Mesothelial cell of epicardium (in vitro differentiated cells): ENCODE measurements around the gene RELL1. TPM values are rescaled to one million over a fixed set of nuclear protein-coding genes. Genes with fewer than 3 reads are reported as not detected.

Experiments used
- DNase-seq, 2 experiments: peaks; one replicate each; pipeline ENCODE4 v3.0.0; 2021; ENCODE audit warnings: low spot score in 2 of 2; ENCODE audit not compliant: unreplicated experiment in 2 of 2
- H3K27ac Mint-ChIP-seq: 2 replicates; pipeline ENCODE4 v1.8.0; 2021; ENCODE audit warnings: mixed read lengths
- H3K27me3 Mint-ChIP-seq: 2 replicates; pipeline ENCODE4 v1.8.0; 2021; ENCODE audit warnings: low read depth, mixed read lengths
- H3K36me3 Mint-ChIP-seq: 2 replicates; pipeline ENCODE4 v1.8.0; 2021; ENCODE audit warnings: mixed read lengths
- H3K4me1 Mint-ChIP-seq: 2 replicates; pipeline ENCODE4 v1.8.0; 2021; ENCODE audit warnings: mixed read lengths
- H3K4me3 Mint-ChIP-seq: 2 replicates; pipeline ENCODE4 v1.8.0; 2021; ENCODE audit warnings: mild to moderate bottlenecking, moderate library complexity, mixed read lengths
- H3K9me3 Mint-ChIP-seq: 2 replicates; pipeline ENCODE4 v1.8.0; 2021; ENCODE audit warnings: mixed read lengths
- CTCF ChIP-seq: fragments of 200-600 bp; sonication (generic); IDR thresholded peaks from one replicate; pipeline ENCODE4 v1.5.0; 2021; ENCODE audit warnings: antibody characterized with exemption; ENCODE audit not compliant: unreplicated experiment
- total RNA-seq: library from RNA; stranded (reverse); gene quantifications from 3 replicates; pipeline ENCODE4 v1.2.1, GENCODE V29; 2021

Gene RELL1
- total RNA-seq, 1 donor from 2014 or later = 11.7 TPM

GRCh38 chr4:37729649-37730004, 43.5 kb upstream of the RELL1 start:
- TF ChIP-seq CTCF = no peak
- H3K4me1 Mint-ChIP-seq = peaks cover 12% of the 10 kb centered on the region
- no peaks in the 10 kb centered on the region for H3K36me3 Mint-ChIP-seq
- no peaks in the 10 kb centered on the region for H3K27me3 Mint-ChIP-seq
- peak overlapping the region; percentile 13 for H3K27ac Mint-ChIP-seq
- H3K9me3 Mint-ChIP-seq = no peaks in the 10 kb centered on the region
- DNase-seq = no peak
- no peak overlapping the region for H3K4me3 Mint-ChIP-seq

- no peak for TF ChIP-seq CTCF
- no peak for DNase-seq
- no peak overlapping the region for H3K4me3 Mint-ChIP-seq
- no peaks in the 10 kb centered on the region for H3K9me3 Mint-ChIP-seq
- no peaks in the 10 kb centered on the region for H3K27me3 Mint-ChIP-seq
- H3K36me3 Mint-ChIP-seq = no peaks in the 10 kb centered on the region
- peaks cover 10% of the 10 kb centered on the region for H3K4me1 Mint-ChIP-seq
- no peak overlapping the region for H3K27ac Mint-ChIP-seq
These were observed 41.9 kb upstream of the RELL1 start for GRCh38 chr4:37728064-37728463.

GRCh38 chr4:37727635-37728034, 41.5 kb upstream of the RELL1 start:
- DNase-seq = no peak
- Mint-ChIP-seq H3K27me3 (no peaks in the 10 kb centered on the region), H3K27ac (no peak overlapping the region), H3K9me3 (no peaks in the 10 kb centered on the region), H3K4me3 (no peak overlapping the region), H3K36me3 (no peaks in the 10 kb centered on the region), H3K4me1 (peaks cover 7% of the 10 kb centered on the region)
- no peak for TF ChIP-seq CTCF

- no peaks in the 10 kb centered on the region for H3K36me3 Mint-ChIP-seq
- H3K27ac Mint-ChIP-seq = no peak overlapping the region
- TF ChIP-seq CTCF = no peak
These were observed 40.5 kb upstream of the RELL1 start for GRCh38 chr4:37726666-37727065.

GRCh38 chr4:37725718-37726117, 39.5 kb upstream of the RELL1 start:
- H3K4me3 Mint-ChIP-seq = no peak overlapping the region
- DNase-seq = no peak
- H3K27me3 Mint-ChIP-seq = no peaks in the 10 kb centered on the region
- TF ChIP-seq CTCF = no peak
- H3K36me3 Mint-ChIP-seq = no peaks in the 10 kb centered on the region
- peaks cover 7% of the 10 kb centered on the region for H3K4me1 Mint-ChIP-seq
- no peak overlapping the region for H3K27ac Mint-ChIP-seq
- H3K9me3 Mint-ChIP-seq = no peaks in the 10 kb centered on the region

More at GRCh38 chr4:37726666-37727065, 40.5 kb upstream of the RELL1 start:
- no peaks in the 10 kb centered on the region for H3K27me3 Mint-ChIP-seq
- no peaks in the 10 kb centered on the region for H3K9me3 Mint-ChIP-seq
- H3K4me3 Mint-ChIP-seq = no peak overlapping the region
- H3K4me1 Mint-ChIP-seq = peaks cover 7% of the 10 kb centered on the region
- DNase-seq = no peak

GRCh38 chr4:37723067-37723466, 36.9 kb upstream of the RELL1 start:
- no peaks in the 10 kb centered on the region for H3K27me3 Mint-ChIP-seq
- no peak for TF ChIP-seq CTCF
- no peak overlapping the region for H3K27ac Mint-ChIP-seq

More at GRCh38 chr4:37723067-37723466, 36.9 kb upstream of the RELL1 start:
- H3K9me3 Mint-ChIP-seq = no peaks in the 10 kb centered on the region
- peaks cover 8% of the 10 kb centered on the region for H3K4me1 Mint-ChIP-seq
- H3K4me3 Mint-ChIP-seq = no peak overlapping the region
- no peak for DNase-seq
- H3K36me3 Mint-ChIP-seq = no peaks in the 10 kb centered on the region
